ENCODE data around the gene ZNF587.
"Not testable (repeated sequence)": the region's sequence is repeated elsewhere in the genome, so short reads cannot be mapped to it uniquely, and the experiment has no call there.

GRCh38 chr19:57869655-57870054, 20.0 kb downstream of the ZNF587 start:
- not testable (repeated sequence) for TF ChIP-seq POLR2A, CTCF (IDR thresholded peaks at IDR 0.05)

Measured in body of pancreas (tissue), 4 donors.